ENCODE results near the gene TMEM35A.
"Not testable (repeated sequence)": the region's sequence is repeated elsewhere in the genome, so short reads cannot be mapped to it uniquely, and the experiment has no call there.

TMEM35A gene, protein sequence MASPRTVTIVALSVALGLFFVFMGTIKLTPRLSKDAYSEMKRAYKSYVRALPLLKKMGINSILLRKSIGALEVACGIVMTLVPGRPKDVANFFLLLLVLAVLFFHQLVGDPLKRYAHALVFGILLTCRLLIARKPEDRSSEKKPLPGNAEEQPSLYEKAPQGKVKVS

DNA sequence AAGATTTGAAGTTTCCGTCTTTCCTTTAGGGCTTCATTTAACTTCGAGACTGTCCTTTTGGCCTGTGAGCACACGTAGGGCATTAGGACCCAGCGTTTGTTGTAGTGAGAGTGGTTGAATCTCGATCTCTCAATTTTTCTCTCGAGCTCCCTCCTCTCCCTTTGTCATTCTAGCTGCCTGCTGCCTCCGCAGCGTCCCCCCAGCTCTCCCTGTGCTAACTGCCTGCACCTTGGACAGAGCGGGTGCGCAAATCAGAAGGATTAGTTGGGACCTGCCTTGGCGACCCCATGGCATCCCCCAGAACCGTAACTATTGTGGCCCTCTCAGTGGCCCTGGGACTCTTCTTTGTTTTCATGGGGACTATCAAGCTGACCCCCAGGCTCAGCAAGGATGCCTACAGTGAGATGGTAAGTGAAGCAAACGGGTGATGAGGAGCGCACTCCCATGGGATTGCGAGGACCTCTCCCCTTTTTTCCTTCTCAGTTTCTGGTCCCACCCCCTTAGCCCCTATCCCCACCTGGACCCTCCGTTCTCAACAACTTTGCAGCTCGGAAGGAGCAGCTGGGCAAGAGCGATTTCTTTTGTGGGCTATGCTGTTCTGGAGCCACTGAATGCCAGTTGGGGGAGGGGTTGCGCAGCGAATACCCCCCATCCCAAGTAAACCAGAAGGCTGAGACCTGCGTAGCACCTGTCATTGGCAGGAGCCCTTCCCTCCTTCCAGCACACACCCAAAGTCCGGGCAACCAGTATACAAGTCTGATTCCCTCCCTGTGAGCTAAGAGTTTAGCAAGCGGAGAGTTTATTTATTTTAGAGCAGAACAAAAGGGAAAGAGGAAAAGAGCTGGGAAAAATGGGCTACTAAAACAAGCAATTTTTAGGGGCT lies at the start of gene TMEM35A:
TSS of gene TMEM35A (plus strand) at position 164 of the 883 bp plus-strand sequence. CDS start at position 288, 124 bp downstream.
- DNase-seq: no peak

DNA sequence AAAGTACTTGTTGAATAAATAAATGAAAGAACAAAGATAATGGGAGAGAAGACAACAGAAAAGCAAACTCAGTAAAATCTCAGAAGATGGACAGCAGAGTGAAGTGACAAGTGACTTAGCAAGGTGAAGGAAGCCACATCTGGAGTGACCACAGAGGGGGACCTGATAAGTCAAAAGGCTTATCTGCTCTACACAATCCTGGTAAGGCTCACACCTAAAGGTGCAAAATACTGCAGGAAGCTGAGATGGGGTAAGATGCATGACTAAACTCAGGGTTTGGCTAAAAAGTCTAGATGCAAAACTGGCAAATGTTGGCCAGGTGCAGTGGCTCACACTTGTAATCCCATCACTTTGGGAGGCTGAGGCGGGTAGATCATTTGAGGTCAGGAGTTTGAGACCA lies 49.0 kb upstream of the TMEM35A start:
- no peak for DNase-seq

DNA sequence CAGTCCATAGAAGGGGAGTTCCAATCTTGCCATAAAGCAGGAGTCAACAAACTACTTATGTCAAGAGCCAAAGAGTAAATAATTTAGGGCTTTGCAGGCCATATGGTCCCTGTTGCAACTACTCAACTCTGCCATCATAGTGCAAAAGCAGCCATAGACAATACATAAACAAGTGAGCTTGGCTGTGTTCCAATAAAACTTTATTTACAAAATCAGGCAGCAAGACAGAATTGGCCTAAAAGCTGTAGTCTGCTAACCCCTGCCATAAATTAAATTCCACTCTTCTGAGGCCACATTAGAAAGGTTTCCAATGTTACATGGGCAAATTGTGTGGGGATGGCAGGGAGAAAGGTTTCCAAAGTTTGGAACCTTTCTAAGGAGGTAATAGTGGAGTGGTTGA lies 41.4 kb upstream of the TMEM35A start:
- no peak for DNase-seq

DNA sequence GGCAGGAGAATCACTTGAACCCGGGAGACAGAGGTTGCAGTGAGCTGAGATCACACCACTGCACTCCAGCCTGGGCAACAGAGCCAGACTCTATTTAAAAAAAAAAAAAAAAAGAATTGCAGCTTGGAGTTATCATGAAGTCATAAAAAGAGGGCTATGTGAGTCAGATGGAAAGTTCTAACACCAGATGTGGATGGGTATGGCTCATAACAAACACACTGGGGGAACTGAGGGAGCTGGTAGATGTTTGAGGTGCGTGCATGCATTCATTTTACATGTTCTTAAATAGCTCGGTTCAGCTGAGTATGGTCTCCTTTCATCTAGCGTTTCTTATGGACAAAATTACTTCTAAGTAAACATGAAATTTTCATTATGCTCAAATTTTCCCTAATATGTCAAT lies 38.5 kb upstream of the TMEM35A start:
- DNase-seq: no peak

DNA sequence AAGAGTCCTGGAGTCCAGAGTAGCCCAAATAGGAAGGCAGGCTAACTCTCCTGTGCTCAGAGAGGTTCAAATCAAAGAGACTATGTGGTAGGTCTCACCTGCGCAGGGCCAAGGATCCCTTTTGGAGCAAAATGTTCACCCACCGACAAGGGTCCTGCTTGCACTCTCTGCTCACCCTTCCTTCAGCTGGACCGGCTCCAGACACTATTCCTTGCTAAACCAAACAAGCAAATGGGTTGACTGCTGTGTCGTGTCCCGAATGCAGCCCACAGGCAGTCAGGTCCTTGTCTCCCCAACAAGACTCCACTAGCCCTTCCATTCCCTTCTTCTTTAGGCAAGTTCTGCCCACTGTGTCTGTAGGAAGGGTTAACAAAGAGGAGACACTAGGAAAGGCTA lies 27.5 kb upstream of the TMEM35A start:
- no peak for DNase-seq

DNA sequence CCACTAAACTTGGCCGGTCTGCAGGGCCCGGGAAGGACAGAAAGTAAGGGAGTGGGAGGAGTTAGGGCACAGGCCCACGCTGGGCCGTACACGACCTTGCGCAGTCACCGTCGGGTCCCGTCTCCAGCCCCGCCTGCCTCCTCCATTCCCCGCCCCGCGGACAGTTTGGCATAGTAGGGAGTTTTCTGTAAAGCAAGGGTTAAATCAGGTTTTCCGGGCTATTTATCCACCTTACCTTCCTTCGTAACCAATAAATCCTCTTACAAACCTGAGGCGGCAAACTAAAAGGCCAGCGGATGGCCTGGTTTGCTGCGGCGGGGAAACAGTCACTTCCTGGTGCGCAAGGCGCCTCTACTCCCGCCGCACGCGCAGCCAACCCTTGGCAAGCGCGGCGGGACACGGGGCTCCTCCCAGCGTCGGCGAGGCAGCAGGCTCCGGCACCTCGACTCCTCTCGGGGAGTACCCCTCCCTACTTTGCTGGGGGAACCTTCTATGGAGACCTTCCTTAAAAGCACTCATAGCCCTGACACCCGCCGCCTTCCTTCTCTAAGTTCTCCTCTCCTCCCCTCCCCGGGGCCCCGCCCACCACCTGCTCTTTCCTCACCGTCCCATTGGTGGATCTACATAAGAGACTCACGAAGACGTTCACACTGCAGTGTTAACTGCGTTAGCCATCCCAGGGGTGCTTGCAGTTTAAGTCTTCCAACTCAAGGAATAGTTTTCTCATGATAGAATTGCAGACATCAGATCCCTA lies 27.0 kb upstream of the TMEM35A start, which contains the start of gene TRMT2B:
TSS of gene TRMT2B (minus strand) at position 563 of the 754 bp plus-strand sequence. CDS start 9,822 bp downstream, outside the sequence.
- peak; percentile 30 for DNase-seq

DNA sequence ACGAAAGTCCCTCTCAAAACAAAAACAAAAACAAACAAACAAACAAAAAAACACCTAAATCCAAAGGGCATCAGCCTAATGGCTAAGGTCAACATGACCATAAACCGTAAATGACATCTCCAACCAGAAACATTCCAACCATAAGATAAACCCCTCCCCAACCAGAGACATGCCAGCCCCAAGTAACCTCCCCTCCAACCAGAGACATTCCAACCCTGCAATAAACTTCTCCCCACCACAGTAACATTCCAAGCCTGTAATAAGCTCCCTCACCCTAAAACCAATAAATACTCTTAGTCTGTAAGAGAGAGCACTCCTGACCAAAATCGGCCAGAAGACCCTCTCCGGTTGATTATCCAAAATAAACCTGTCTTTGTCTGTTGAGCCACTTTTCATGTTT lies 22.1 kb upstream of the TMEM35A start:
- DNase-seq: not testable (repeated sequence)

DNA sequence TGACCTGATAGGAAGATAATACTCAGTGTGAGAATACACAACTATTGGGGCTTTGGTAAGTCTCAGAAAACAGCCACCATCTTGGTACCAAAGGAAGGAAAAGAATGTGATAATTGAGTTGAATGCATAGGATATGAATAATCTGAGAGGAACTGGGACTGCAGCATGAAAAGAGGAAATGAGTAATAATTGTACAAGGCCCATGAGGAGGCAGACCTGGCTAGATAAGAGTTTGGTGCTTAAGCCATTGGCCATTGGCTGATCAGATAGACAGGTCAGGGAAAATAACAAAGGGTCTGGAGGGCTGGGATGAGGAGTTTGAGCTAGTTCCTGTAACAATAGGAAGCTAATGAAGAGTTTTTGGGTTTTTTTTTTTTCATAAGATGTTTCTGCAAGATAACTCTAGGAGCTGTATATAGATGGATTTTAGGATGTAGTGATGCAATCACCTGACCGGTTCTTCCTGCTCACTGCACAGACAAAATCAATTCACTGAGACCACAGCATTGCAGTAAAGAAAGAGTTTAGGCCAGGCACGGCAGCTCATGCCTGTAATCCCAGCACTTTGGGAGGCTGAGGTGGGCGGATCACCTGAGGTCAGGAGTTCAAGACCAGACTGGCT lies 21.5 kb upstream of the TMEM35A start:
- DNase-seq: no peak

DNA sequence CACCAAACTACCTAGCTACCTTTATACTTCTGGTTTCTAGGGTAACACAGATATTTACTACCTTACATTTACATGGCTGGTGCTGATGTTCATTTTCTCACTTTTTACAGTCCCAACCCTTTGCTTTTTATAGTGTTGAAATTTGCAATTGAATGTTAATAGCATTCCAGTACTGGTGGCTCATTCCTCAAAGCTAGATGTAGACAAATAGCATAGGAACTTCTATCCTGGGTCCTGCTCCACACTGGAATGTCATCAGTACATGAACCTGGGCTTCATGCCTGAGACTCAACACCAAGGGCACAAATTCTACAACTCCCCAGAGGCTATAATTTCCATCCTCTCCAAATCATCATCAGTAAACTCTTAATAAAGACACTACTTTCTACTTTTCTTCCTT lies 16.5 kb upstream of the TMEM35A start:
- no peak for DNase-seq

DNA sequence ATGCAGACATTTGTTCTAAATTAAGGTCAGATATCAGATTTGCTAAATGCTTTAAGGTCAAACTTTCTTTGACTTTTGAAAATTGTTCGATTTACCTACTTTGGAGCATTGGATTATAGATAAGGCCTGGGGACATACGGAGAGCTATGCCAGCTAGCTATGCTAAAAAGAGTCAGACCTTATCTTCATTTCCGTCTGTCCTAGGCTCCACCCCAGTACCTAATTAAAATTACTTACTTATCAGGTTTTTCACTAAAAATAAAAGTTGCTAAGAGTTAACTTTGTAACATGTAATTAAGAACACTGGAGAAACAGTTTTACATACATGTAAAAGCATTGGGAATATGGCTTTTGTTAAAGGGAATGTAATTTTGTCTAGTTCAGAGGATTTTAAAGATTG lies 7.1 kb upstream of the TMEM35A start:
- DNase-seq: no peak

DNA sequence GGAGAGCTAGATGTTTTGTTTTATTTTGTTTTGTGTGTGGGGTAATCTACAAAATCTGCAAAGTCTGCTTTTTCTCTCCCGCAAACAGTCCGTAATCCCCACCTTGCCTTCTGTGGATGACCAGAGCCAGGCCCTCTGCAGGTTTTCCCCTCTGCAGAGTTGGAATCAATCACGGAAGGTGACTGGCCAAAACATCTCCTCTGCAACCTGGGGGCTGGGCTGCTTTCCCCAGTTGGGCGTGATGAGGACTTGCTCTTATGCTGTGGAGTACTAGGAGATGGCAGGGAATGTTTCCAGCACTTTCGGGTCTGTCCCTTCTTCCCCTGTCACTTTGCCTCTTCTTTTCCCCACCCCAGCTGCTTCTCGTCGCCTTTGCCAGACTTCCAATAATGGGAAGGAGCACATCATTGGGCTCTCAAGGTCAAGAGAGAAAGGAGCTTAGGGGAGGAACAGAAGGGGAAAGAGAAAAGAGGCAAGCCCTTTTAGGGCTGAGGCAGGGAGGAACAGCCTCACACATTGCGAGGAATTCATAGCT lies 1.1 kb downstream of the TMEM35A start:
- DNase-seq: no peak

DNA sequence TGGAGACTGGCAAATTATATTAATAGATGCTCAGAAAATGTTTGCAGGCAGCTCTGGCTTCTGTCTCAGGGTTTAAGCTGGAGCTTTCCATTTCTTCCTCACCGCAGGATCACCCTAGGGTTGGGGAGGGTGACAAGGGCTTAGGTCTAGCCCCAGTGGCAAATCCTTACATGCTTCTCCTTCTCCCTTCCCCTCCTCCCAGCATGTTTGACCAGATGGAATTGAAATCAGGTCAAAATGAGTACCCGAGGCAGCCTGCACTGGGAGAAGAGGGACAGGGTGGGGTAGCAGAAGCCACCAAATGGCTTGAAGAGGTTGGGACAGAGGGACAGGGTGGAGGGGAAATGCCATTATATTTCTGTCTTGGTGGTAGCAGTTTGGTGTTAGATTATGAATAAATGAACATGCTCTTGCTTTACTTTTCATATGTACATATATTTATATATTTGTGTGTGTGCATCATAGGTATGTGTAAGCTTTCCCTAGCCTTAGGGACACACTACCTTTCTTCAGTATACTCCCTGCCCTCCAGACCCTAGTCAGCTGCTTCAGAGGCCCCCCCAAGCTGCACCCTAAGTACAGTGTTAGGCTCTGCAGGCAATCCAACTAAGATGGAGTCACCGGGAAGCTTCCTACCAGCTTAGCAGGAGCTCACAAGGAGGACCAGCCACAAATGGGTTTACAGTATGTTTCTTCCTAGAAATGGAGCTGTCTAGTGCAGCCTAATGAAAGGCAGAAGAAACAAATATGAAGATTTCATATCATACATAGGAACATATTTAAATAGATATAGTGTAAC lies 1.8 kb downstream of the TMEM35A start:
- DNase-seq: no peak

DNA sequence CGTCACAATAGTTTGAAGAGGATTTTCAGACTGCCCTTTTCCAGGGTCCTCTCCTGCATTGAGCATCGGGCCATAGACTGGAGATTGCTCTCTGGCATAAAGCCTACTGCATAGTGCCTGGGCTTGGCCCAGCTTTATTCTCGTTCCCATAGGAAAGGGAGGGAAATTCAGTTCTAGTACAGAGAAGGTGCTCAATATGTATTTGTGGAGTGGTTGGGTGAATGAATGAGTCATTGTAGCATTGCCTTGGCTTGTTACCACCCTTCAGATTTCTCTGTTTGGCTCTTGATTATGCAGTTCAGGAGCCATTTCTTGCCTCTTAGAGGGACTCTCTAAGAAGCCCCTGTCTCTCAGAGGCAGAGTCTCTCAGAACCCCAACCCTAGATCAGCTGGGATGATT lies 2.6 kb downstream of the TMEM35A start:
- no peak for DNase-seq

DNA sequence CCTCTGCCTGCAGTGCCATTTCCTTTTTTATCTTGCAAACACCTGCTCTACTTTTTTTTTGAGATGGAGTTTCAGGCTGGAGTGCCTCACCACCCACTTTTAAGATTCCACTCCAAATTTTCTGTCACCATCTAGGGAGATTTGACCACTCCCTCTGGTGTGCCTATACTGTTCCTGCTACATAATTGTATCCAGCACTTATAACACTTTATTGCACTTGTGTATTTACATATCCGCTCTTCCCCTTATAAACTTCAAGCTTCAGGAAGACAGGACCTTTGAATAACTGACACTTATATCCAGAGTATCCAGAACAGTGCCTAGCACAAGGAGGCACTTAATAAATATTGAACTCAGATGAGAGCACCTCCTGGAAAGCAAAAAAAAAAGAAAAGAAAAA lies 13.1 kb downstream of the TMEM35A start:
- DNase-seq: no peak

DNA sequence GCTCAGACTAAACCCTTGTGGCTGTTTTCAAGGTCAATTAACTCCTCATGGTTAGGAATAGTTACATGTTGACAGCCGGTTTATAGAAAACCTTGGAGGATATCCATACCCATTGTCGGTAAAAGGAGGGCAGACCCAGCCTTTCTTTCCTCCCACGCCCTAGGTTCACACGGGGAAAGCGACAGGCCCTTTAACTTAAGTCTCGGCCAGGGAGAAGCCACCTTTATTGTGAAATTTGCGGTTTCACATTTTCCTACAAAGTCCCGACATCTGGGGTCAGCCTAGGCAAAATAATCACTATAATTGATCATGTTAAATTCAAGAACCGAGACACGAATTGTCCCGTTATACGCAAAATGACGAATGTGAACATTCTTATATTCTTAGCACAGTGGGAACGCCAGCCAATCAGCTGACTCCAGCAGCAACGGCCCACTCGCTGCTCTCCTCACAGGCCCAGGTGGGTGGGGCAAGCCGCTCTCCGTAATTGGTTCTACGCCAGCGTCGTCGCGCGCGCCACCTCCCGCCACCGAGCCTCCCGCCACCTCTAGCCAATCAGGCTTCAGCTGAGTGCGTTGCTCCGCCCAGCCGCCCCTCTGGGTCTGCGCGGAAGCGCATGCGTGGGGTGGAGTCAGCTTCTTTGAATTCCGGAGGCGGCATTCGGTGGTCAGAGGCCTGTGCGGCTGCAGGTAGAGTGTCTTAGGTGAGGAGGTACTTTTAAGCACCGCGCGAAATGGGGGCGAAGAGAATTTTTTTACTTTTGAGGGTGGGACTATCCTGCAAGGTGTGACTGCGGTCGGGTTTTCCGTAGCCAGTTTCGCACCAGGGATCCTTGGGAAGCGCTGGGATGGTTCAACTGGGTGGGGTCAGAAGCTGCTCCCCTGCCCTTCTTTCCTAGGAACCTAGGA lies 19.1 kb downstream of the TMEM35A start, which contains the start of gene CENPI:
TSS of gene CENPI (plus strand) at position 659 of the 908 bp plus-strand sequence. CDS start 2,867 bp downstream, outside the sequence.
- DNase-seq: peak; percentile 87

DNA sequence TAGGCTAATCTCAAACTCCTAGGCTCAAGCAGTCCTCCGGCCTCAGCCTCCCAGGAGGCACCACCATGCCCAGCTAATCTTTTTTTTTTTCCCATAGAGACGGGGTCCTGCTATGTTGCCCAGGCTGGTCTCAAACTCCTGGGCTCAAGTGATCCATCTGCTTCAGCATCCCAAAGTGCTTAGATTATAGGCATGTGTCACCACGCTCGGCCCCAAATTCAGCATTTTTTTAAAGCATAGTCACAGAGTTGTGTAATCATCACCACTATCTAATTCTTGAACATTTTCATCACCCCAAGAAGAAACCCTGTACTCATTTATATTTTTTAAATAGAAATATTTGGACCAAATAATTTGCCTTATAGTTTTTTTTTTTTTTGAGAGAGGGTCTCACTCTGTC lies 29.6 kb downstream of the TMEM35A start:
- no peak for DNase-seq

DNA sequence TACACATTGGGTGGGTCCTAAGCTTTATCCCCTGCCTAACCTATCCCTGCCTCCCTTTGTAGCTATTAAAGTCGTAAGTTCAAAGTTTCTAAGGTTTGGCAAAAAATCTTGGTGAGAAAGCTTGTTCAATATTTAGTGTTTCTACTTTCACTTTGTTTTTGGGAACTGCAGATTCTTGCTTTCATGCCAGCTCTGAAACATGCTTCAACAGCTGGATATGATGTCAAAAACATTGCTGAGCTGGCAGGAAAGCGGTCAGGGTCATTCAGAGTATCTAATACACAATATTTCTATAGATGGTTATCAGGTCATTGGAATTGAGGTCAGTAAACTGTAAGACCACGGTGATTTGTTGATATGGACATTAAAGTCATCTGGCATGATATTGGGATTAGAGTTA lies 39.0 kb downstream of the TMEM35A start:
- DNase-seq: no peak

DNA sequence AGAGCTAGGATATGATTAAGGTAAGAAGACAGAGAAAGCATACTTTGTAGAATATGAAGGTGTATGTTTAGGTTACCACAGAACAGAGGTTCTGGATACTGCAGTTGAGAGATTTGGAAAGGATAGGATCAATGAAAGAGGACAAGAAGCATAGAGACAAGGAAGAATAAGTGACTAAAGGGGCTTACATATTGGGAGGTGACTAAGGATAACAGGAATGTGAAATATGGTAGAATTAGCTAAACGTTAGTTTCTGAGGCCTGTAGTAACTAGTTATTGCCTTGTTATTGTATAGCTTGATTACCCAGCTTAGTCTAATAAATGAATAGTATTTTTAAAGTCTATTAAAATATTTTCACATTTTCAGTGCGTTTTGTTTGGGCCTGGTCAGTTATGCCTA lies 57.6 kb downstream of the TMEM35A start:
- DNase-seq: no peak
